ENCODE results near the gene PPM1H.

- TF ChIP-seq, protein P1, sequence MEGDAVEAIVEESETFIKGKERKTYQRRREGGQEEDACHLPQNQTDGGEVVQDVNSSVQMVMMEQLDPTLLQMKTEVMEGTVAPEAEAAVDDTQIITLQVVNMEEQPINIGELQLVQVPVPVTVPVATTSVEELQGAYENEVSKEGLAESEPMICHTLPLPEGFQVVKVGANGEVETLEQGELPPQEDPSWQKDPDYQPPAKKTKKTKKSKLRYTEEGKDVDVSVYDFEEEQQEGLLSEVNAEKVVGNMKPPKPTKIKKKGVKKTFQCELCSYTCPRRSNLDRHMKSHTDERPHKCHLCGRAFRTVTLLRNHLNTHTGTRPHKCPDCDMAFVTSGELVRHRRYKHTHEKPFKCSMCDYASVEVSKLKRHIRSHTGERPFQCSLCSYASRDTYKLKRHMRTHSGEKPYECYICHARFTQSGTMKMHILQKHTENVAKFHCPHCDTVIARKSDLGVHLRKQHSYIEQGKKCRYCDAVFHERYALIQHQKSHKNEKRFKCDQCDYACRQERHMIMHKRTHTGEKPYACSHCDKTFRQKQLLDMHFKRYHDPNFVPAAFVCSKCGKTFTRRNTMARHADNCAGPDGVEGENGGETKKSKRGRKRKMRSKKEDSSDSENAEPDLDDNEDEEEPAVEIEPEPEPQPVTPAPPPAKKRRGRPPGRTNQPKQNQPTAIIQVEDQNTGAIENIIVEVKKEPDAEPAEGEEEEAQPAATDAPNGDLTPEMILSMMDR (IDR thresholded peaks at IDR 0.05; ENCODE audit: low read depth, low read length, missing input control): no peak
- TF ChIP-seq ZBTB33 (IDR thresholded peaks at IDR 0.05): no peak
- TF ChIP-seq FOXA1 (IDR thresholded peaks at IDR 0.05): no peak
- no peak for TF ChIP-seq JUND (IDR thresholded peaks at IDR 0.05)
- TF ChIP-seq, protein P2, sequence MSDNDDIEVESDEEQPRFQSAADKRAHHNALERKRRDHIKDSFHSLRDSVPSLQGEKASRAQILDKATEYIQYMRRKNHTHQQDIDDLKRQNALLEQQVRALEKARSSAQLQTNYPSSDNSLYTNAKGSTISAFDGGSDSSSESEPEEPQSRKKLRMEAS (IDR thresholded peaks at IDR 0.05): no peak
- no peak for TF ChIP-seq YY1 (IDR thresholded peaks at IDR 0.05)
- TF ChIP-seq TAF1 (conservative IDR thresholded peaks at IDR 0.05): no peak
- no peak for TF ChIP-seq SP1 (IDR thresholded peaks at IDR 0.05)
- TF ChIP-seq ATF3 (IDR thresholded peaks at IDR 0.05): no peak
- TF ChIP-seq GABPA (IDR thresholded peaks at IDR 0.05 in 1 of 2, conservative IDR thresholded peaks at IDR 0.05 in 1 of 2): no peak
- no peak for TF ChIP-seq REST (IDR thresholded peaks at IDR 0.05)
- TF ChIP-seq RAD21 (IDR thresholded peaks at IDR 0.05): no peak
Observed at GRCh38 chr12:62627181-62627580, 307.8 kb downstream of the PPM1H start.

Data from liver (tissue), 3 donors.